K562 (cell line): ENCODE measurements around the gene ALG8.

Experiments
- CTCF ChIP-seq, 3 experiments: IDR thresholded peaks in 2 of 3; conservative IDR thresholded peaks in 1 of 3; 2 replicates each; pipeline ENCODE4 v1.5.1; 2011 to 2012; ENCODE audit warnings: low read length in 3 of 3, mild to moderate bottlenecking in 3 of 3, control low read depth in 2 of 3, improper control_type of control experiment in 1 of 3, inconsistent platforms in 1 of 3, low read depth in 1 of 3, mixed read lengths in 1 of 3, moderate library complexity in 1 of 3; ENCODE audit not compliant: insufficient read depth in 2 of 3
- ELK1 ChIP-seq: sonication (generic); formaldehyde crosslinking; IDR thresholded peaks from 2 replicates; pipeline ENCODE4 v1.8.1; 2022; ENCODE audit warnings: missing genetic modification reagents
- SMC3 ChIP-seq: conservative IDR thresholded peaks from 2 replicates; pipeline ENCODE4 v1.6.1; 2011; ENCODE audit warnings: low read depth, low read length, improper control_type of control experiment; ENCODE audit not compliant: insufficient read depth
- ZC3H4 ChIP-seq: sonication (generic); formaldehyde crosslinking; IDR thresholded peaks from 2 replicates; pipeline ENCODE4 v1.9.0; 2021; ENCODE audit warnings: missing genetic modification reagents, borderline replicate concordance
- ZKSCAN1 ChIP-seq: fragments of 150-350 bp; IDR thresholded peaks from 2 replicates; pipeline ENCODE4 v1.6.1; 2016; ENCODE audit warnings: low read depth, low read length

GRCh38 chr11:78070621-78071020 lies 68.8 kb downstream of the ALG8 start:
- TF ChIP-seq CTCF (IDR thresholded peaks at IDR 0.05 in 2 of 3, conservative IDR thresholded peaks at IDR 0.05 in 1 of 3; ENCODE audit: insufficient read depth in 2 of 3, low read depth in 1 of 3, low read length in 3 of 3): no peak
- no peak for TF ChIP-seq SMC3
- no peak for TF ChIP-seq ZC3H4 (CRISPR knock-in tag)
- TF ChIP-seq ELK1: no peak
- TF ChIP-seq ZKSCAN1: no peak
